Hepatocyte (in vitro differentiated cells): Measurements from ENCODE around the gene TBKBP1.

Source experiments
- CTCF ChIP-seq: fragments of 200-600 bp; sonication (generic); IDR thresholded peaks from 2 replicates; pipeline ENCODE4 v1.5.1; 2016; ENCODE audit warnings: antibody characterized with exemption, mild to moderate bottlenecking; ENCODE audit not compliant: poor library complexity
- EZH2 ChIP-seq: fragments of 200-600 bp; sonication (generic); IDR thresholded peaks from 2 replicates; pipeline ENCODE4 v1.6.1; 2016; ENCODE audit warnings: antibody characterized with exemption, mild to moderate bottlenecking, borderline replicate concordance

GRCh38 chr17:47696717-47697642, 3.0 kb downstream of the TBKBP1 start:
- TF ChIP-seq CTCF, result no peak
- TF ChIP-seq EZH2, result no peak
